A549 (cell line): ENCODE results near the gene GDPD3. TPM values are rescaled to one million over a fixed set of nuclear protein-coding genes. Genes with fewer than 3 reads are reported as not detected.

Experiments used
- ATAC-seq, 2 experiments: fragments of 200-7000 bp in 1 of 2; fragments of >200 bp in 1 of 2; cut with Nextera tagmentation in 1 of 2; cut with Tn5 transposase in 1 of 2; 3 replicates each; pipeline versions ENCODE4 v1.8.0 to v1.9.1; 2018 to 2020; ENCODE audit warnings: mild to moderate bottlenecking in 1 of 2, moderate library complexity in 1 of 2
- CTCF ChIA-PET: fragments of 300-600 bp; sonication (Branson Sonifier 250); formaldehyde crosslinking; extraction: SDS; loops from one replicate; lab custom pipeline; 2021; ENCODE audit warnings: antibody characterized with exemption, inconsistent platforms; lab: Yijun Ruan, JAX
- POLR2A ChIA-PET: fragments of 350-600 bp; formaldehyde crosslinking; extraction: SDS; loops from one replicate; lab custom pipeline; 2021; ENCODE audit warnings: antibody characterized with exemption, inconsistent platforms; lab: Yijun Ruan, JAX
- DNase-seq, 2 experiments: peaks; one replicate each; pipeline versions ENCODE4 v3.0.0 to v3.0.0-alpha.2; 2011 to 2016; ENCODE audit warnings: low read depth in 1 of 2, low spot score in 1 of 2
- FAIRE-seq: peaks from 2 replicates; lab custom pipeline; 2011; peaks lifted over from hg19 to GRCh38; lab: Jason Lieb, UNC
- H3K27ac ChIP-seq, 2 experiments: fragments of >200 bp; sonication (Bioruptor Twin); formaldehyde crosslinking; 3 replicates each; pipeline ENCODE4 v1.5.1; 2016 to 2017
- H3K4me1 ChIP-seq: fragments of >200 bp; sonication (Bioruptor Twin); formaldehyde crosslinking; 3 replicates; pipeline ENCODE4 v1.6.1; 2016
- H3K4me2 ChIP-seq: fragments of >200 bp; sonication (Bioruptor Twin); formaldehyde crosslinking; 3 replicates; pipeline ENCODE4 v1.6.1; 2016
- H3K4me3 ChIP-seq: fragments of >200 bp; sonication (Bioruptor Twin); formaldehyde crosslinking; 3 replicates; pipeline ENCODE4 v1.5.1; 2016
- H3K9me3 ChIP-seq: fragments of >200 bp; sonication (Bioruptor Twin); formaldehyde crosslinking; 3 replicates; pipeline ENCODE4 v1.6.1; 2016
- BHLHE40 ChIP-seq: IDR thresholded peaks from 2 replicates; pipeline ENCODE4 v1.6.1; 2012; ENCODE audit warnings: low read depth, low read length, inconsistent platforms
- CBX2 ChIP-seq: fragments of 200-600 bp; sonication (generic); IDR thresholded peaks from 2 replicates; pipeline ENCODE4 v1.6.1; 2016; ENCODE audit warnings: low read depth, mild to moderate bottlenecking, borderline replicate concordance
- CBX8 ChIP-seq: fragments of 200-600 bp; sonication (generic); IDR thresholded peaks from 2 replicates; pipeline ENCODE4 v1.6.1; 2016
- CEBPB ChIP-seq, 2 experiments: fragments of >200 bp in 1 of 2; sonication (Bioruptor Twin) in 1 of 2; formaldehyde crosslinking in 1 of 2; IDR thresholded peaks; 2 replicates each; pipeline ENCODE4 v1.6.1; 2012 to 2016
- FOSL2 ChIP-seq, 2 experiments: fragments of 450-650 bp in 1 of 2; fragments of >200 bp in 1 of 2; sonication (Bioruptor Twin) in 1 of 2; formaldehyde crosslinking; IDR thresholded peaks; 2 replicates each; pipeline versions ENCODE4 v1.5.0 to v1.6.1; 2016 to 2020; ENCODE audit warnings: mild to moderate bottlenecking in 1 of 2, moderate library complexity in 1 of 2
- FOXS1 ChIP-seq: fragments of 250-450 bp; sonication (Bioruptor Pico); IDR thresholded peaks from 2 replicates; pipeline ENCODE4 v1.5.0; 2020; ENCODE audit warnings: mild to moderate bottlenecking, moderate library complexity
- HES2 ChIP-seq: fragments of >200 bp; sonication (Bioruptor Twin); formaldehyde crosslinking; IDR thresholded peaks from 2 replicates; pipeline ENCODE4 v1.6.1; 2016
- HOXA7 ChIP-seq: fragments of 250-450 bp; sonication (Bioruptor Pico); IDR thresholded peaks from 2 replicates; pipeline ENCODE4 v1.5.0; 2020; ENCODE audit warnings: mild to moderate bottlenecking, moderate library complexity
- MAFK ChIP-seq: fragments of 450-650 bp; IDR thresholded peaks from 2 replicates; pipeline ENCODE4 v1.6.1; 2014; ENCODE audit not compliant: partially characterized antibody
- MYC ChIP-seq: IDR thresholded peaks from 2 replicates; pipeline ENCODE4 v1.6.1; 2012; ENCODE audit warnings: mild to moderate bottlenecking, inconsistent platforms, low read length, improper control_type of control experiment, borderline replicate concordance
- NR3C1 ChIP-seq: fragments of >200 bp; sonication (Bioruptor Twin); formaldehyde crosslinking; IDR thresholded peaks from 3 replicates; pipeline ENCODE4 v1.6.1; 2017
- POLR2A ChIP-seq: IDR thresholded peaks from 2 replicates; pipeline ENCODE4 v1.6.1; 2012; ENCODE audit warnings: mild to moderate bottlenecking, low read length
- RAD21 ChIP-seq, 2 experiments: fragments of >200 bp in 1 of 2; sonication (Bioruptor Twin) in 1 of 2; formaldehyde crosslinking in 1 of 2; IDR thresholded peaks in 1 of 2; conservative IDR thresholded peaks in 1 of 2; 2 replicates in 1 of 2; 3 replicates in 1 of 2; pipeline ENCODE4 v1.6.1; 2012 to 2018; ENCODE audit warnings: inconsistent platforms in 1 of 2
- RARB ChIP-seq: fragments of 250-450 bp; sonication (Bioruptor Pico); IDR thresholded peaks from 2 replicates; pipeline ENCODE4 v1.8.0; 2021; ENCODE audit warnings: mild to moderate bottlenecking, moderate library complexity
- REST ChIP-seq: fragments of 200-600 bp; sonication (generic); IDR thresholded peaks from 2 replicates; pipeline ENCODE4 v1.6.1; 2016; ENCODE audit warnings: antibody characterized with exemption, mild to moderate bottlenecking, moderate library complexity
- TFCP2L1 ChIP-seq: fragments of 250-450 bp; sonication (Bioruptor Pico); IDR thresholded peaks from 2 replicates; pipeline ENCODE4 v1.5.0; 2021; ENCODE audit warnings: mild to moderate bottlenecking
- ZC3H11A ChIP-seq: fragments of 450-650 bp; IDR thresholded peaks from 2 replicates; pipeline ENCODE4 v1.6.1; 2014; ENCODE audit warnings: antibody characterized with exemption, mild to moderate bottlenecking
- ZNF302 ChIP-seq: fragments of 250-450 bp; sonication (Bioruptor Pico); IDR thresholded peaks from 2 replicates; pipeline ENCODE4 v1.9.0; 2021; ENCODE audit warnings: inconsistent platforms, mild to moderate bottlenecking, moderate library complexity
- WGBS: methylation state at CpG from one replicate; pipeline ENCODE4 v1.1.6; 2017; ENCODE audit errors: missing lambda C conversion rate; 5-methylcytosine and 5-hydroxymethylcytosine counted together
- polyA plus RNA-seq, 4 experiments: library from polyadenylated mRNA; depleted of rRNA in 3 of 4; stranded (reverse); fragments of >200 nt; fragmentation: RNase III in 1 of 4; extraction: RNeasy Plus Mini Kit Qiagen cat#74134 plus additional on column Dnase treatment in 1 of 4; gene quantifications; 2 replicates in 3 of 4; 3 replicates in 1 of 4; pipeline ENCODE4 v1.2.3, GENCODE V29; 2011 to 2017
- TF ChIP-seq, protein P1 (sequence below): fragments of 250-450 bp; sonication (Bioruptor Pico); IDR thresholded peaks from 2 replicates; pipeline ENCODE4 v1.5.0; 2020; ENCODE audit warnings: low read depth, mild to moderate bottlenecking, moderate library complexity

Gene GDPD3
- polyA plus RNA-seq, 2 of the 4 experiments (the other 2 are of a cell fraction) = 0.58 to 1.8 TPM

DNA sequence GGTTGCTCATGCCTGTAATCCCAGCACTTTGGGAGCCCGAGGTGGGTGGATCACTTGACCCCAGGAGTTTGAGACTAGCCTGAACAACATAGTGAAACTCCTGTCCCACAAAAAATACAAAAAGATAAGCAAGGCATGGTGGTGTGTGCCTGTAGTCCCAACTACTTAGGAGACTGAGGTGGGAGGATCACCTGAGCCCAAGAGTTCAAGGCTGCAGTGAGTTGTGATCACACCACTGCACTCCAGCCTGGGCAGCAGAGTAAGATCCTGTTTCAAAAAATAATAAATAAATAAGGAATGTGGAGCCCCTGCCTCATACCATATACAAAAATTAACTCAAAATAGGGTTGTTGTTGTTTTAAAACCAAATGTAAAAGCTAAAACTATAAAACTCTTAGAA, 43.9 kb upstream of the GDPD3 start:
- H3K4me3 ChIP-seq = no peak overlapping the region
- H3K4me1 ChIP-seq = no peaks in the 10 kb centered on the region
- WGBS = 16% methylated on average over 1 of the region's 1 CpG
- DNase-seq = no peak
- no peaks in the 10 kb centered on the region for H3K9me3 ChIP-seq
- TF ChIP-seq NR3C1 = no peak
- TF ChIP-seq CBX8 = no peak
- no peak for TF ChIP-seq TFCP2L1 (CRISPR knock-in tag)
- TF ChIP-seq RAD21 (conservative IDR thresholded peaks at IDR 0.05 in 1 of 2, IDR thresholded peaks at IDR 0.05 in 1 of 2) = no peak
- TF ChIP-seq ZNF302 (CRISPR knock-in tag) = no peak
- TF ChIP-seq REST = no peak
- FAIRE-seq = no peak
- H3K4me2 ChIP-seq = no peak overlapping the region
- H3K27ac ChIP-seq = no peak overlapping the region
- ChIA-PET CTCF (no interaction called here), POLR2A (interaction anchor here (0.5 to 0.6 kb wide), 2 partner anchors 20 to 346 kb away, joined by 3 to 6 read pairs; no protein-coding TSS in a partner anchor)
- ATAC-seq = no peak

GRCh38 chr16:30155188-30155587, 41.9 kb upstream of the GDPD3 start:
- 89% methylated on average over 5 of the region's 5 CpGs for whole genome bisulfite sequencing

GRCh38 chr16:30152517-30152916, 39.2 kb upstream of the GDPD3 start:
- ChIA-PET POLR2A (interaction anchor here (0.6 kb wide), 1 partner anchor 23 kb away, joined by 4 read pairs; no protein-coding TSS in a partner anchor), CTCF (interaction anchor here (1.1 to 1.8 kb wide), 4 partner anchors 10 to 61 kb away, joined by 3 to 4 read pairs (median 4); partner anchors contain the start of gene TBX6)
- peaks cover 23% of the 10 kb centered on the region for H3K9me3 ChIP-seq
- TF ChIP-seq POLR2A (no peak), CEBPB (IDR thresholded peaks at IDR 0.05) (no peak), ZC3H11A (peak; percentile 89)
- ATAC-seq (no peak), DNase-seq (no peak), FAIRE-seq (no peak)
- no peak overlapping the region for H3K27ac ChIP-seq
- no peaks in the 10 kb centered on the region for H3K4me1 ChIP-seq
- no peak overlapping the region for H3K4me2 ChIP-seq
- 93% methylated on average over 9 of the region's 9 CpGs for WGBS
- no peak overlapping the region for H3K4me3 ChIP-seq

More at GRCh38 chr16:30155188-30155587, 41.9 kb upstream of the GDPD3 start:
- CTCF ChIA-PET = interaction anchor here (0.7 to 1.4 kb wide), 2 partner anchors 31 to 61 kb away, joined by 4 to 5 read pairs; no protein-coding TSS in a partner anchor
- Histone ChIP-seq H3K27ac (no peak overlapping the region), H3K4me2 (no peak overlapping the region), H3K4me1 (no peaks in the 10 kb centered on the region)
- DNase-seq = no peak
- no peak for ATAC-seq
- TF ChIP-seq BHLHE40 (no peak), MYC (no peak), RARB (CRISPR knock-in tag) (no peak), CEBPB (IDR thresholded peaks at IDR 0.05) (no peak), HES2 (no peak)
- TF ChIP-seq, protein P1, sequence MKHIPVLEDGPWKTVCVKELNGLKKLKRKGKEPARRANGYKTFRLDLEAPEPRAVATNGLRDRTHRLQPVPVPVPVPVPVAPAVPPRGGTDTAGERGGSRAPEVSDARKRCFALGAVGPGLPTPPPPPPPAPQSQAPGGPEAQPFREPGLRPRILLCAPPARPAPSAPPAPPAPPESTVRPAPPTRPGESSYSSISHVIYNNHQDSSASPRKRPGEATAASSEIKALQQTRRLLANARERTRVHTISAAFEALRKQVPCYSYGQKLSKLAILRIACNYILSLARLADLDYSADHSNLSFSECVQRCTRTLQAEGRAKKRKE (CRISPR knock-in tag) = no peak
- TF ChIP-seq, all 56 proteins: peak for 0
- H3K4me3 ChIP-seq = no peak overlapping the region
- POLR2A ChIA-PET = no interaction called here
- peaks cover 3% of the 10 kb centered on the region; the same call in 1 of the 3 replicates for H3K9me3 ChIP-seq
- FAIRE-seq = no peak

- TF ChIP-seq MAFK (no peak), FOXS1 (CRISPR knock-in tag) (no peak), FOSL2 (IDR thresholded peaks at IDR 0.05) (no peak), FOSL2 (CRISPR knock-in tag; IDR thresholded peaks at IDR 0.05) (no peak), CBX8 (no peak), CBX2 (no peak), HOXA7 (CRISPR knock-in tag) (no peak)
- CTCF ChIA-PET = interaction anchor here (0.6 to 0.8 kb wide), 3 partner anchors 22 to 58 kb away, joined by 3 read pairs; no protein-coding TSS in a partner anchor
- POLR2A ChIA-PET = no interaction called here
- no peak overlapping the region for H3K4me2 ChIP-seq
- H3K4me3 ChIP-seq = no peak overlapping the region
- H3K4me1 ChIP-seq = no peaks in the 10 kb centered on the region
- no peak overlapping the region for H3K27ac ChIP-seq
- no peak for DNase-seq
- FAIRE-seq = no peak
- no peak for ATAC-seq
- WGBS = 55% methylated on average over 7 of the region's 7 CpGs
- peaks cover 23% of the 10 kb centered on the region for H3K9me3 ChIP-seq
These were observed 37.8 kb upstream of the GDPD3 start for GRCh38 chr16:30151091-30151490.
